SK-N-SH (cell line): ENCODE data around the gene ERV3-1. TPM values are rescaled to one million over a fixed set of nuclear protein-coding genes. Genes with fewer than 3 reads are reported as not detected.

ENCODE experiments used
- CTCF ChIA-PET: fragments of 300-600, 350-600 bp; formaldehyde crosslinking; extraction: SDS; loops from one replicate; lab custom pipeline; 2021; lab: Yijun Ruan, JAX
- POLR2A ChIA-PET: fragments of 350-600 bp; sonication (Branson Sonifier 250); formaldehyde crosslinking; extraction: SDS; loops from one replicate; lab custom pipeline; 2020; ENCODE audit warnings: antibody characterized with exemption, inconsistent platforms; lab: Yijun Ruan, JAX
- DNase-seq: peaks from one replicate; pipeline ENCODE4 v3.0.0; 2012
- H2AFZ ChIP-seq: fragments of 200-600 bp; sonication (generic); 2 replicates; pipeline ENCODE4 v1.8.1; 2016; ENCODE audit warnings: antibody characterized with exemption, mild to moderate bottlenecking, low read depth
- H3F3A ChIP-seq: fragments of 200-600 bp; sonication (generic); replicated peaks from 2 replicates; pipeline ENCODE3; 2016; ENCODE audit warnings: antibody characterized with exemption, mild to moderate bottlenecking; ENCODE audit not compliant: insufficient read depth
- H3K27ac ChIP-seq, 2 experiments: fragments of 200-500 bp in 1 of 2; fragments of 200-600 bp in 1 of 2; sonication (Bioruptor generic) in 1 of 2; sonication (generic), shearing (Covaris generic) in 1 of 2; 2 replicates each; pipeline versions ENCODE4 v1.5.1 to v1.6.1; 2014 to 2016; ENCODE audit warnings: low read depth in 2 of 2, inconsistent platforms in 1 of 2, low read length in 1 of 2, mild to moderate bottlenecking in 1 of 2, mixed read lengths in 1 of 2
- H3K27me3 ChIP-seq: fragments of 200-600 bp; sonication (generic), shearing (Covaris generic); 2 replicates; pipeline ENCODE4 v1.6.1; 2016; ENCODE audit warnings: mixed run types; ENCODE audit not compliant: insufficient read depth
- H3K36me3 ChIP-seq, 2 experiments: fragments of 200-500 bp in 1 of 2; fragments of 200-600 bp in 1 of 2; sonication (Bioruptor generic) in 1 of 2; sonication (generic) in 1 of 2; replicated peaks in 1 of 2; 2 replicates each; pipeline versions ENCODE3 to v1.5.1; 2014 to 2016; ENCODE audit warnings: low read length in 1 of 2, mild to moderate bottlenecking in 1 of 2; ENCODE audit not compliant: insufficient read depth in 2 of 2, control insufficient read depth in 1 of 2
- H3K4me1 ChIP-seq, 2 experiments: fragments of 200-500 bp in 1 of 2; fragments of 200-600 bp in 1 of 2; sonication (Bioruptor generic) in 1 of 2; sonication (generic), shearing (Covaris generic) in 1 of 2; 2 replicates each; pipeline versions ENCODE4 v1.5.1 to v1.6.1; 2014 to 2016; ENCODE audit warnings: low read depth in 1 of 2, low read length in 1 of 2, mixed run types in 1 of 2; ENCODE audit not compliant: insufficient read depth in 2 of 2, control insufficient read depth in 1 of 2
- H3K4me2 ChIP-seq: fragments of 200-600 bp; sonication (generic), shearing (Covaris generic); 2 replicates; pipeline ENCODE4 v1.6.1; 2017; ENCODE audit warnings: mixed run types
- H3K4me3 ChIP-seq, 2 experiments: fragments of 200-500 bp in 1 of 2; fragments of 200-600 bp in 1 of 2; sonication (Bioruptor generic) in 1 of 2; sonication (generic), shearing (Covaris generic) in 1 of 2; 2 replicates each; pipeline versions ENCODE4 v1.5.1 to v1.8.1; 2014 to 2016; ENCODE audit warnings: low read depth in 2 of 2, inconsistent platforms in 1 of 2, low read length in 1 of 2, mild to moderate bottlenecking in 1 of 2, mixed read lengths in 1 of 2, moderate library complexity in 1 of 2
- H3K79me2 ChIP-seq: fragments of 200-600 bp; sonication (generic); 2 replicates; pipeline ENCODE4 v1.8.1; 2017; ENCODE audit warnings: mild to moderate bottlenecking; ENCODE audit not compliant: insufficient read depth
- H3K9ac ChIP-seq: fragments of 200-600 bp; sonication (generic); 2 replicates; pipeline ENCODE4 v1.6.1; 2017; ENCODE audit warnings: mixed run types
- H3K9me2 ChIP-seq: fragments of 200-600 bp; sonication (generic); 2 replicates; pipeline ENCODE4 v1.6.1; 2017; ENCODE audit warnings: mixed run types
- H3K9me3 ChIP-seq: fragments of 200-600 bp; sonication (generic); 2 replicates; pipeline ENCODE4 v1.6.1; 2017; ENCODE audit warnings: mixed run types, mild to moderate bottlenecking, moderate library complexity
- H4K20me1 ChIP-seq: fragments of 200-600 bp; sonication (generic); 2 replicates; pipeline ENCODE4 v1.6.1; 2017; ENCODE audit warnings: mild to moderate bottlenecking, mixed run types; ENCODE audit not compliant: insufficient read depth
- EZH2phosphoT487 ChIP-seq: fragments of 200-600 bp; sonication (generic); IDR thresholded peaks from 2 replicates; pipeline ENCODE4 v1.6.1; 2017; ENCODE audit warnings: low read depth, mixed run types, mild to moderate bottlenecking, antibody characterized with exemption, moderate library complexity, borderline replicate concordance
- FOSL2 ChIP-seq: IDR thresholded peaks from 2 replicates; pipeline ENCODE4 v1.4.0; 2012; ENCODE audit warnings: low read depth, mild to moderate bottlenecking, moderate library complexity, borderline replicate concordance
- FOXM1 ChIP-seq: IDR thresholded peaks from 2 replicates; pipeline ENCODE4 v1.4.0; 2012; ENCODE audit warnings: low read depth, mild to moderate bottlenecking
- GABPA ChIP-seq: IDR thresholded peaks from 2 replicates; pipeline ENCODE4 v1.4.0; 2012; ENCODE audit warnings: low read depth, mild to moderate bottlenecking
- IRF3 ChIP-seq: fragments of 150-350 bp; IDR thresholded peaks from 2 replicates; pipeline ENCODE4 v1.6.1; 2016; ENCODE audit warnings: mild to moderate bottlenecking, low read depth, low read length
- PBX3 ChIP-seq: IDR thresholded peaks from 2 replicates; pipeline ENCODE4; 2012
- RAD21 ChIP-seq: IDR thresholded peaks from 2 replicates; pipeline ENCODE4 v1.6.1; 2012; ENCODE audit warnings: mild to moderate bottlenecking, low read length
- RXRA ChIP-seq: IDR thresholded peaks from 2 replicates; pipeline ENCODE4 v1.4.0; 2012; ENCODE audit warnings: low read depth, mild to moderate bottlenecking, borderline replicate concordance
- SMC3 ChIP-seq: IDR thresholded peaks from 2 replicates; pipeline ENCODE4 v1.6.1; 2012; ENCODE audit warnings: low read depth, low read length, improper control_type of control experiment
- USF1 ChIP-seq: IDR thresholded peaks from 2 replicates; pipeline ENCODE4 v1.4.0; 2012; ENCODE audit warnings: low read depth, borderline replicate concordance
- YY1 ChIP-seq: IDR thresholded peaks from 2 replicates; pipeline ENCODE4 v1.4.0; 2012; ENCODE audit warnings: low read depth, mild to moderate bottlenecking
- WGBS: methylation state at CpG from one replicate; pipeline ENCODE4 v1.1.6; 2017; ENCODE audit warnings: low lambda C conversion rate; 5-methylcytosine and 5-hydroxymethylcytosine counted together
- polyA plus RNA-seq, 3 experiments: library from polyadenylated mRNA; depleted of rRNA; stranded (reverse); fragments of >200 nt; gene quantifications; 2 replicates each; pipeline ENCODE4 v1.2.3, GENCODE V29; 2012
- TF ChIP-seq, protein P1 (sequence below): IDR thresholded peaks from 2 replicates; pipeline ENCODE4 v1.4.0; 2012; ENCODE audit warnings: low read depth
- TF ChIP-seq, protein P2 (sequence below): IDR thresholded peaks from 2 replicates; pipeline ENCODE4 v1.6.1; 2012; ENCODE audit warnings: mild to moderate bottlenecking, low read depth, low read length, moderate library complexity

Gene ERV3-1
- polyA plus RNA-seq, 1 of the 3 experiments (the other 2 are of a cell fraction), result 8.4 TPM

GRCh38 chr7:65001291-65001814, 5.1 kb downstream of the ERV3-1 start:
- Histone ChIP-seq H3F3A (no peaks in the 10 kb centered on the region), H3K9me2 (no peaks in the 10 kb centered on the region), H3K4me1 (peaks cover 6 to 12% of the 10 kb centered on the region in 2 experiments; a peak in 3 of 4 replicates), H3K27ac (no peak overlapping the region), H3K36me3 (peaks cover 10 to 35% of the 10 kb centered on the region in 2 experiments), H3K9me3 (no peaks in the 10 kb centered on the region), H4K20me1 (no peaks in the 10 kb centered on the region), H3K9ac (no peak overlapping the region), H3K4me2 (no peak overlapping the region), H3K79me2 (peaks cover 93% of the 10 kb centered on the region), H3K27me3 (no peaks in the 10 kb centered on the region), H3K4me3 (no peak overlapping the region), H2AFZ (no peak overlapping the region)
- CTCF ChIA-PET, result no interaction called here
- POLR2A ChIA-PET, result no interaction called here
- no peak for TF ChIP-seq USF1
- no peak for TF ChIP-seq EZH2phosphoT487
- TF ChIP-seq FOXM1, result no peak
- TF ChIP-seq FOSL2, result no peak
- TF ChIP-seq, protein P1, sequence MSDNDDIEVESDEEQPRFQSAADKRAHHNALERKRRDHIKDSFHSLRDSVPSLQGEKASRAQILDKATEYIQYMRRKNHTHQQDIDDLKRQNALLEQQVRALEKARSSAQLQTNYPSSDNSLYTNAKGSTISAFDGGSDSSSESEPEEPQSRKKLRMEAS, result no peak
- TF ChIP-seq YY1, result no peak
- no peak for TF ChIP-seq GABPA
- TF ChIP-seq SMC3, result no peak
- no peak for TF ChIP-seq IRF3
- no peak for TF ChIP-seq PBX3
- DNase-seq, result no peak
- 0% methylated on average over 1 of the region's 1 CpG for WGBS

DNA sequence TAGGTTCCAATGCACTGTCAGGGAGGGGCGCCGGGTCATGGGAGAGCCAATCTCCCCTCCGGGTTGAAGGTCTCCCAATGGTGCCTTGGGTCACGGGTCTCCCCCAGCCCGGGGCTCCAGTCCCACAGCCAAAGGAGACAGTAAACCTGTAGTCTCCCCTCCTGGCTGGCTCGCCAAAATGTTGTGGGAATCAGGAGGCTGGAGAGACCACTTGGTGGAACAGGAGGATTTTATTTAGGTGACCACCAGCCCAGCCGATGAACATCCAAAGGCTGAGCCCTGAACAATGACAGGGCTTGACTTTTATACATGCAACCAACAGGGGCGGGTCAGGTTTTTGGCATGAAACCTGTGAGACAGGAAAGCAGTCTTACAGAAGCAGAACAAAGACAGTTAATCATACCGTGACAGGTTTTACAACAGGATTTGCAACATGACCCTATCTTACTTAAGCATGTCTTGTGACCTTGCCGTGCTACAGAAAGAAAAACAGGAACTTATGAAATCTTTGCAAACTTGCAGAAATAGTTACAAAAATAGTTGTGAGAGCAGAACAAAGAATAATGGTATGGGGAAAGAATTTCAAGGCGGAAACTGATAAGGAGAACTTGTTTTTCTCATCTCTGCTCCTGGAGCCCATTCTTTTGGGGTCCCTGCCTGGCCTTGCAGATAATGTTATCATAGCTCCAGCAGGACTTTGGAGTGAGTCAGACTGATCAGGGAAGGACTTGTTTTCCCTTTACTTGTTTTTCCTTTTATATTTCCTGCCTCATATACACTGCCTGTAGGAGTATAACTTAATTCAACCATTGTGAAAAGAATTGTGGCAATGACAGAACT, 7.1 kb downstream of the ERV3-1 start:
- TF ChIP-seq RAD21 (no peak), RXRA (no peak)
- TF ChIP-seq, protein P1, result no peak
- TF ChIP-seq, protein P2, sequence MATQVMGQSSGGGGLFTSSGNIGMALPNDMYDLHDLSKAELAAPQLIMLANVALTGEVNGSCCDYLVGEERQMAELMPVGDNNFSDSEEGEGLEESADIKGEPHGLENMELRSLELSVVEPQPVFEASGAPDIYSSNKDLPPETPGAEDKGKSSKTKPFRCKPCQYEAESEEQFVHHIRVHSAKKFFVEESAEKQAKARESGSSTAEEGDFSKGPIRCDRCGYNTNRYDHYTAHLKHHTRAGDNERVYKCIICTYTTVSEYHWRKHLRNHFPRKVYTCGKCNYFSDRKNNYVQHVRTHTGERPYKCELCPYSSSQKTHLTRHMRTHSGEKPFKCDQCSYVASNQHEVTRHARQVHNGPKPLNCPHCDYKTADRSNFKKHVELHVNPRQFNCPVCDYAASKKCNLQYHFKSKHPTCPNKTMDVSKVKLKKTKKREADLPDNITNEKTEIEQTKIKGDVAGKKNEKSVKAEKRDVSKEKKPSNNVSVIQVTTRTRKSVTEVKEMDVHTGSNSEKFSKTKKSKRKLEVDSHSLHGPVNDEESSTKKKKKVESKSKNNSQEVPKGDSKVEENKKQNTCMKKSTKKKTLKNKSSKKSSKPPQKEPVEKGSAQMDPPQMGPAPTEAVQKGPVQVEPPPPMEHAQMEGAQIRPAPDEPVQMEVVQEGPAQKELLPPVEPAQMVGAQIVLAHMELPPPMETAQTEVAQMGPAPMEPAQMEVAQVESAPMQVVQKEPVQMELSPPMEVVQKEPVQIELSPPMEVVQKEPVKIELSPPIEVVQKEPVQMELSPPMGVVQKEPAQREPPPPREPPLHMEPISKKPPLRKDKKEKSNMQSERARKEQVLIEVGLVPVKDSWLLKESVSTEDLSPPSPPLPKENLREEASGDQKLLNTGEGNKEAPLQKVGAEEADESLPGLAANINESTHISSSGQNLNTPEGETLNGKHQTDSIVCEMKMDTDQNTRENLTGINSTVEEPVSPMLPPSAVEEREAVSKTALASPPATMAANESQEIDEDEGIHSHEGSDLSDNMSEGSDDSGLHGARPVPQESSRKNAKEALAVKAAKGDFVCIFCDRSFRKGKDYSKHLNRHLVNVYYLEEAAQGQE, result no peak
- no peaks in the 10 kb centered on the region for H3K9me3 ChIP-seq
- POLR2A ChIA-PET, result no interaction called here

More for the DNA sequence above, 7.1 kb downstream of the ERV3-1 start:
- Histone ChIP-seq H3F3A (no peaks in the 10 kb centered on the region), H3K9ac (no peak overlapping the region), H3K79me2 (peaks cover 73% of the 10 kb centered on the region), H3K4me3 (peak overlapping the region in 1 of 2 experiments; percentile 3; a peak in 1 of 4 replicates), H3K36me3 (peaks cover 11 to 30% of the 10 kb centered on the region in 2 experiments), H3K4me2 (no peak overlapping the region), H2AFZ (no peak overlapping the region), H4K20me1 (no peaks in the 10 kb centered on the region), H3K27ac (no peak overlapping the region), H3K9me2 (no peaks in the 10 kb centered on the region), H3K4me1 (peaks cover 0 to under 1% of the 10 kb centered on the region in 2 experiments; a peak in 1 of 4 replicates), H3K27me3 (no peaks in the 10 kb centered on the region)
- WGBS, result 88% methylated on average over 11 of the region's 11 CpGs
- DNase-seq, result no peak
- CTCF ChIA-PET, result no interaction called here
